Panc1 (cell line): ENCODE data around the gene GBF1.

Experiments used
- POLR2AphosphoS5 ChIP-seq: IDR thresholded peaks from 2 replicates; pipeline ENCODE4 v1.6.1; 2012; ENCODE audit warnings: mild to moderate bottlenecking, low read depth, low read length, moderate library complexity
- TF ChIP-seq, protein P1 (sequence below): fragments of 450-650 bp; IDR thresholded peaks from 2 replicates; pipeline ENCODE4 v1.5.1; 2017; ENCODE audit warnings: mild to moderate bottlenecking

DNA sequence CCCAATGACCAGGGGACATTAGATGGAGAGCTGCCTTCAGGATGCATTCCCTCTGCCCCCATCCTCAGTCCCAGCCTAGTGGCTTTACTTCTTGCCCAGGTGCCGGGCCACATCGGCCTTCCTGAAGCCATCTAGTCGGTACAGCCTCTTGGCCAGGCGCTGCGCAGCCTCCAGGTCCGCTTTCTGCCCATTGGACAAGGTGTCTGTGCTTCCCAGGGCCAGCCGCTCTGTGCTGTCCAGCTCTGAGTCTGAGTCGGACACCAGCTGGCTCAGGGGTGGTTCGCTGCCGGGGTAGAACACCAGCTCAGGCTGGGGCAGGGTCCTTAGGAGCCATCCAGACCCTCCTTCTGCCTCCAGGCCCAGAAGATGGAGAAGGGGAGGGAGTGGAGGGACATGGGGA lies 167.0 kb downstream of the GBF1 start:
- TF ChIP-seq, protein P1, sequence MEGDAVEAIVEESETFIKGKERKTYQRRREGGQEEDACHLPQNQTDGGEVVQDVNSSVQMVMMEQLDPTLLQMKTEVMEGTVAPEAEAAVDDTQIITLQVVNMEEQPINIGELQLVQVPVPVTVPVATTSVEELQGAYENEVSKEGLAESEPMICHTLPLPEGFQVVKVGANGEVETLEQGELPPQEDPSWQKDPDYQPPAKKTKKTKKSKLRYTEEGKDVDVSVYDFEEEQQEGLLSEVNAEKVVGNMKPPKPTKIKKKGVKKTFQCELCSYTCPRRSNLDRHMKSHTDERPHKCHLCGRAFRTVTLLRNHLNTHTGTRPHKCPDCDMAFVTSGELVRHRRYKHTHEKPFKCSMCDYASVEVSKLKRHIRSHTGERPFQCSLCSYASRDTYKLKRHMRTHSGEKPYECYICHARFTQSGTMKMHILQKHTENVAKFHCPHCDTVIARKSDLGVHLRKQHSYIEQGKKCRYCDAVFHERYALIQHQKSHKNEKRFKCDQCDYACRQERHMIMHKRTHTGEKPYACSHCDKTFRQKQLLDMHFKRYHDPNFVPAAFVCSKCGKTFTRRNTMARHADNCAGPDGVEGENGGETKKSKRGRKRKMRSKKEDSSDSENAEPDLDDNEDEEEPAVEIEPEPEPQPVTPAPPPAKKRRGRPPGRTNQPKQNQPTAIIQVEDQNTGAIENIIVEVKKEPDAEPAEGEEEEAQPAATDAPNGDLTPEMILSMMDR = no peak
- no peak for TF ChIP-seq POLR2AphosphoS5
